Activated CD4-positive, alpha-beta memory T cell treated with anti-CD3 and anti-CD28 coated beads, Interleukin-2, amount 10 ng/mL, durations not matched to agents 7 days and 5 days (primary cell): ENCODE results near the gene MYRF. TPM values are rescaled to one million over a fixed set of nuclear protein-coding genes. Genes with fewer than 3 reads are reported as not detected.

Source experiments
- CTCF ChIA-PET: fragments of 350-600 bp; sonication (Branson Sonifier 250); formaldehyde crosslinking; loops from one replicate; lab custom pipeline; 2021; ENCODE audit warnings: antibody characterized with exemption, inconsistent platforms; lab: Charles Lee
- POLR2A ChIA-PET: fragments of 350-600 bp; sonication (Branson Sonifier 250); formaldehyde crosslinking; loops from one replicate; lab custom pipeline; 2021; ENCODE audit warnings: antibody characterized with exemption; lab: Charles Lee
- DNase-seq: peaks from one replicate; pipeline ENCODE4 v3.0.0-alpha.2; 2020
- H3K27ac Mint-ChIP-seq: one replicate; pipeline ENCODE4 v1.8.0; 2021; ENCODE audit warnings: mild to moderate bottlenecking, mixed read lengths
- H3K27me3 Mint-ChIP-seq: one replicate; pipeline ENCODE4 v1.8.0; 2021; ENCODE audit warnings: mixed read lengths
- H3K36me3 Mint-ChIP-seq: one replicate; pipeline ENCODE4 v1.8.0; 2021; ENCODE audit warnings: low read depth, mixed read lengths
- H3K4me1 Mint-ChIP-seq: one replicate; pipeline ENCODE4 v1.8.0; 2021; ENCODE audit warnings: mixed read lengths
- H3K4me3 Mint-ChIP-seq: one replicate; pipeline ENCODE4 v1.8.0; 2021; ENCODE audit warnings: mild to moderate bottlenecking, mixed read lengths
- H3K9me3 Mint-ChIP-seq: one replicate; pipeline ENCODE4 v1.8.0; 2021; ENCODE audit warnings: mixed read lengths
- total RNA-seq, 2 experiments: library from RNA; stranded (reverse); gene quantifications; one replicate each; pipeline ENCODE4 v1.2.3, GENCODE V29; 2021

Gene MYRF
- total RNA-seq, 2 experiments from 2014 or later, result 4.6 to 4.9 TPM

GRCh38 chr11:61814958-61815789 lies 62.7 kb downstream of the MYRF start:
- ChIA-PET POLR2A (interaction anchor here (1.0 to 7.1 kb wide), 18 partner anchors 9 to 481 kb away, joined by 3 to 81 read pairs (median 6); partner anchors contain the start of genes FADS2, FEN1, FTH1 and INCENP), CTCF (interaction anchor here (0.7 to 6.5 kb wide), 11 partner anchors 11 to 267 kb away, joined by 3 to 81 read pairs (median 4); partner anchors contain the start of gene FADS2)
- peak; percentile 71 for DNase-seq
- Mint-ChIP-seq H3K27ac (peak overlapping the region; percentile 83), H3K9me3 (no peaks in the 10 kb centered on the region), H3K4me3 (peak overlapping the region; percentile 97), H3K27me3 (peaks cover 11% of the 10 kb centered on the region), H3K4me1 (peaks cover 11% of the 10 kb centered on the region), H3K36me3 (peaks cover 44% of the 10 kb centered on the region)

GRCh38 chr11:61815790-61816735 lies 63.6 kb downstream of the MYRF start:
- Mint-ChIP-seq H3K4me1 (peaks cover 11% of the 10 kb centered on the region), H3K36me3 (peaks cover 38% of the 10 kb centered on the region), H3K9me3 (no peaks in the 10 kb centered on the region), H3K27ac (peak overlapping the region; percentile 83), H3K27me3 (peaks cover 11% of the 10 kb centered on the region), H3K4me3 (peak overlapping the region; percentile 97)
- ChIA-PET CTCF (interaction anchor here (0.7 to 6.5 kb wide), 10 partner anchors 11 to 266 kb away, joined by 3 to 81 read pairs (median 4); partner anchors contain the start of gene FADS2), POLR2A (interaction anchor here (0.6 to 7.1 kb wide), 17 partner anchors 8 to 482 kb away, joined by 3 to 81 read pairs (median 5); partner anchors contain the start of genes FADS2, FEN1, FTH1 and TMEM258)
- peak; percentile 73 for DNase-seq

- Mint-ChIP-seq H3K4me1 (peaks cover 11% of the 10 kb centered on the region), H3K36me3 (peaks cover 35% of the 10 kb centered on the region), H3K27ac (peak within 1 kb of the TSS; percentile 83), H3K9me3 (no peaks in the 10 kb centered on the region), H3K4me3 (peak within 1 kb of the TSS; percentile 97), H3K27me3 (peaks cover 11% of the 10 kb centered on the region)
- DNase-seq, result peak; percentile 88
- POLR2A ChIA-PET, result interaction anchor here (0.6 to 7.1 kb wide), 10 partner anchors 10 to 31 kb away, joined by 3 to 81 read pairs (median 14); partner anchors contain the start of genes FADS2, FEN1 and TMEM258
- CTCF ChIA-PET, result interaction anchor here (0.8 to 6.5 kb wide), 4 partner anchors 10 to 20 kb away, joined by 3 to 81 read pairs (median 12); partner anchors contain the start of gene FADS2
Measured at GRCh38 chr11:61816736-61817455, 64.5 kb downstream of the MYRF start, which contains the start of gene FADS1. Gene FADS1, minus strand, starts transcription at chr11:61817003. Its CDS starts 74 bp downstream, at chr11:61816929.

GRCh38 chr11:61817471-61818202 lies 65.2 kb downstream of the MYRF start:
- no peaks in the 10 kb centered on the region for H3K9me3 Mint-ChIP-seq
- POLR2A ChIA-PET, result interaction anchor here (0.8 to 7.1 kb wide), 8 partner anchors 10 to 25 kb away, joined by 3 to 81 read pairs (median 24); partner anchors contain the start of genes FADS2, FEN1 and TMEM258

GRCh38 chr11:61820174-61820573 lies 67.7 kb downstream of the MYRF start:
- Mint-ChIP-seq H3K27ac (no peak overlapping the region), H3K27me3 (peaks cover 18% of the 10 kb centered on the region), H3K9me3 (no peaks in the 10 kb centered on the region), H3K4me1 (peaks cover 2% of the 10 kb centered on the region), H3K4me3 (no peak overlapping the region), H3K36me3 (peaks cover 9% of the 10 kb centered on the region)
- POLR2A ChIA-PET, result interaction anchor here (1.0 to 7.1 kb wide), 3 partner anchors 8 to 27 kb away, joined by 3 to 81 read pairs (median 3); partner anchors contain the start of genes FADS2, FEN1 and TMEM258
- CTCF ChIA-PET, result no interaction called here
- no peak for DNase-seq

More at GRCh38 chr11:61817471-61818202, 65.2 kb downstream of the MYRF start:
- Mint-ChIP-seq H3K4me3 (peak overlapping the region; percentile 97), H3K27me3 (peaks cover 11% of the 10 kb centered on the region), H3K27ac (peak overlapping the region; percentile 2), H3K4me1 (peaks cover 11% of the 10 kb centered on the region), H3K36me3 (peaks cover 28% of the 10 kb centered on the region)
- DNase-seq, result no peak
- CTCF ChIA-PET, result interaction anchor here (0.8 to 6.5 kb wide), 8 partner anchors 11 to 79 kb away, joined by 3 to 81 read pairs (median 3); partner anchors contain the start of gene FADS2

GRCh38 chr11:61826930-61827570 lies 74.6 kb downstream of the MYRF start:
- Mint-ChIP-seq H3K27ac (peak overlapping the region; percentile 68), H3K4me3 (peak overlapping the region; percentile 95), H3K36me3 (peaks cover 42% of the 10 kb centered on the region), H3K27me3 (peaks cover 20% of the 10 kb centered on the region), H3K9me3 (no peaks in the 10 kb centered on the region), H3K4me1 (peaks cover 40% of the 10 kb centered on the region)
- ChIA-PET CTCF (interaction anchor here (5.0 kb wide), 1 partner anchor 12 kb away, joined by 22 read pairs; the partner anchor contains the start of gene FADS1), POLR2A (interaction anchor here (0.7 to 4.3 kb wide), 4 partner anchors 10 to 34 kb away, joined by 3 to 81 read pairs (median 29); partner anchors contain the start of genes FADS1, FEN1 and TMEM258)
- no peak for DNase-seq

- H3K4me3 Mint-ChIP-seq, result peak within 1 kb of the TSS; percentile 95
Measured at GRCh38 chr11:61827571-61828378, 75.3 kb downstream of the MYRF start, which contains the start of gene FADS2. Gene FADS2, plus strand, starts transcription at chr11:61828300. Its CDS starts 91 bp downstream, at chr11:61828391.

GRCh38 chr11:61828379-61828628 lies 75.9 kb downstream of the MYRF start:
- H3K27me3 Mint-ChIP-seq, result peaks cover 19% of the 10 kb centered on the region
- POLR2A ChIA-PET, result interaction anchor here (1.6 to 4.3 kb wide), 6 partner anchors 11 to 133 kb away, joined by 4 to 81 read pairs (median 10); partner anchors contain the start of genes FADS1, FEN1 and TMEM258
- peaks cover 45% of the 10 kb centered on the region for H3K36me3 Mint-ChIP-seq
- H3K4me3 Mint-ChIP-seq, result peak overlapping the region; percentile 95
- H3K27ac Mint-ChIP-seq, result peak overlapping the region; percentile 91
- H3K9me3 Mint-ChIP-seq, result no peaks in the 10 kb centered on the region
- CTCF ChIA-PET, result interaction anchor here (1.0 to 5.0 kb wide), 6 partner anchors 10 to 71 kb away, joined by 3 to 22 read pairs (median 4); partner anchors contain the start of genes FADS1, FEN1 and TMEM258
- peaks cover 51% of the 10 kb centered on the region for H3K4me1 Mint-ChIP-seq
- no peak for DNase-seq

More at GRCh38 chr11:61827571-61828378, 75.3 kb downstream of the MYRF start, which contains the start of gene FADS2:
- peaks cover 46% of the 10 kb centered on the region for H3K4me1 Mint-ChIP-seq
- peaks cover 42% of the 10 kb centered on the region for H3K36me3 Mint-ChIP-seq
- H3K9me3 Mint-ChIP-seq, result no peaks in the 10 kb centered on the region
- H3K27me3 Mint-ChIP-seq, result peaks cover 20% of the 10 kb centered on the region
- H3K27ac Mint-ChIP-seq, result peak within 1 kb of the TSS; percentile 91
- ChIA-PET CTCF (interaction anchor here (1.0 to 5.0 kb wide), 6 partner anchors 9 to 71 kb away, joined by 3 to 22 read pairs (median 4); partner anchors contain the start of genes FADS1, FEN1 and TMEM258), POLR2A (interaction anchor here (0.7 to 4.3 kb wide), 7 partner anchors 11 to 133 kb away, joined by 3 to 81 read pairs (median 5); partner anchors contain the start of genes FADS1, FEN1 and TMEM258)
- peak; percentile 92 for DNase-seq

- ChIA-PET CTCF (interaction anchor here (0.7 to 5.0 kb wide), 8 partner anchors 10 to 70 kb away, joined by 3 to 22 read pairs (median 4); partner anchors contain the start of genes FADS1, FEN1 and TMEM258), POLR2A (interaction anchor here (0.6 to 4.3 kb wide), 8 partner anchors 12 to 295 kb away, joined by 3 to 81 read pairs (median 4); partner anchors contain the start of genes FADS1, FEN1, FTH1 and INCENP)
- H3K27me3 Mint-ChIP-seq, result peaks cover 19% of the 10 kb centered on the region
- peak overlapping the region; percentile 95 for H3K4me3 Mint-ChIP-seq
- H3K4me1 Mint-ChIP-seq, result peaks cover 56% of the 10 kb centered on the region
- DNase-seq, result peak; percentile 59
- peaks cover 50% of the 10 kb centered on the region for H3K36me3 Mint-ChIP-seq
- H3K27ac Mint-ChIP-seq, result peak overlapping the region; percentile 91
- no peaks in the 10 kb centered on the region for H3K9me3 Mint-ChIP-seq
Measured at GRCh38 chr11:61828629-61829407, 76.4 kb downstream of the MYRF start.
